PC-3 (cell line): Measurements from ENCODE around the gene NEDD4L. TPM values are rescaled to one million over a fixed set of nuclear protein-coding genes. Genes with fewer than 3 reads are reported as not detected.

Experiments used
- ATAC-seq: fragments of 200-7000 bp; cut with Tn5 transposase; 2 replicates; pipeline ENCODE4 v1.9.1; 2020; ENCODE audit warnings: mild to moderate bottlenecking, moderate library complexity
- BruUV-seq: library from RNA; stranded (reverse); fragments of 400-500 nt; replicated peaks from 2 replicates; lab custom pipeline; 2021; lab: Mats Ljungman, UMichigan
- CTCF ChIA-PET: fragments of 300-600 bp; sonication (Branson Sonifier 250); formaldehyde crosslinking; loops from one replicate; lab custom pipeline; 2022; ENCODE audit warnings: antibody characterized with exemption; lab: Charles Lee
- POLR2A ChIA-PET: fragments of 300-600 bp; sonication (Branson Sonifier 250); formaldehyde crosslinking; loops from one replicate; lab custom pipeline; 2022; ENCODE audit warnings: antibody characterized with exemption; ENCODE audit not compliant: unreplicated experiment; lab: Charles Lee
- DNase-seq: peaks from one replicate; pipeline ENCODE4 v3.0.0-alpha.2; 2015
- H2AFZ ChIP-seq: fragments of 300-600 bp; sonication (generic); 2 replicates; pipeline ENCODE4 v1.6.0; 2016; ENCODE audit warnings: antibody characterized with exemption, low read length
- H3F3A ChIP-seq: fragments of 300-600 bp; sonication (generic); one replicate; pipeline ENCODE4 v1.6.0; 2017; ENCODE audit warnings: antibody characterized with exemption, low read length, control low read depth, mild to moderate bottlenecking; ENCODE audit not compliant: unreplicated experiment
- H3K27ac ChIP-seq: fragments of 300-600 bp; sonication (generic); 2 replicates; pipeline ENCODE4 v1.5.1; 2016; ENCODE audit warnings: mild to moderate bottlenecking, low read length
- H3K27me3 ChIP-seq: fragments of 300-600 bp; sonication (generic); 2 replicates; pipeline ENCODE4 v1.6.1; 2016; ENCODE audit warnings: low read length, mixed read lengths
- H3K36me3 ChIP-seq: fragments of 300-600 bp; sonication (generic); 2 replicates; pipeline ENCODE4 v1.6.1; 2016; ENCODE audit warnings: low read depth, mixed run types, low read length, mixed read lengths
- H3K4me1 ChIP-seq: fragments of 300-600 bp; sonication (generic); 2 replicates; pipeline ENCODE4 v1.5.1; 2016; ENCODE audit warnings: low read length; ENCODE audit not compliant: insufficient read depth
- H3K4me2 ChIP-seq: fragments of 300-600 bp; sonication (generic); 2 replicates; pipeline ENCODE4 v1.6.0; 2016; ENCODE audit warnings: low read length
- H3K4me3 ChIP-seq: fragments of 300-600 bp; sonication (generic); 2 replicates; pipeline ENCODE4 v1.5.1; 2016; ENCODE audit warnings: mild to moderate bottlenecking, low read length, mixed read lengths
- H3K79me2 ChIP-seq: fragments of 300-600 bp; sonication (generic); 2 replicates; pipeline ENCODE4 v1.6.1; 2017; ENCODE audit warnings: low read length, mixed read lengths
- H3K9ac ChIP-seq: fragments of 300-600 bp; sonication (generic); 2 replicates; pipeline ENCODE4 v1.6.0; 2016; ENCODE audit warnings: mild to moderate bottlenecking, low read length
- H3K9me2 ChIP-seq: fragments of 300-600 bp; sonication (generic); replicated peaks from 2 replicates; pipeline ENCODE4 v1.6.1; 2016; ENCODE audit warnings: mixed run types, low read length, mixed read lengths
- H3K9me3 ChIP-seq: fragments of 300-600 bp; sonication (generic); 2 replicates; pipeline ENCODE4 v1.6.1; 2016; ENCODE audit warnings: low read length, mixed read lengths
- H4K20me1 ChIP-seq: fragments of 300-600 bp; sonication (generic); 2 replicates; pipeline ENCODE4 v1.6.1; 2016; ENCODE audit warnings: low read length, mixed read lengths
- EZH2 ChIP-seq: fragments of 300-600 bp; sonication (generic); IDR thresholded peaks from one replicate; pipeline ENCODE4 v1.6.1; 2017; ENCODE audit warnings: antibody characterized with exemption, mild to moderate bottlenecking, low read length; ENCODE audit not compliant: unreplicated experiment
- EZH2phosphoT487 ChIP-seq: fragments of 300-600 bp; sonication (generic); IDR thresholded peaks from 2 replicates; pipeline ENCODE4 v1.6.1; 2018; ENCODE audit warnings: mild to moderate bottlenecking, antibody characterized with exemption, low read length, borderline replicate concordance
- intact Hi-C: fragments of 100-400 bp; cut with micrococcal nuclease; formaldehyde crosslinking; loops from 2 replicates; pipeline ENCODE4 v1.9.0; 2023
- total RNA-seq: library from RNA; depleted of rRNA; stranded (reverse); fragments of >200 nt; gene quantifications from 2 replicates; pipeline ENCODE4 v1.2.3, GENCODE V29; 2014
- TF ChIP-seq, protein P1 (sequence below): fragments of 300-600 bp; sonication (generic); conservative IDR thresholded peaks from 2 replicates; pipeline ENCODE4 v1.5.1; 2017; ENCODE audit warnings: antibody characterized with exemption, low read depth, mild to moderate bottlenecking, low read length

NEDD4L gene
- total RNA-seq, 1 experiment from 2014 or later = 105 TPM

DNA sequence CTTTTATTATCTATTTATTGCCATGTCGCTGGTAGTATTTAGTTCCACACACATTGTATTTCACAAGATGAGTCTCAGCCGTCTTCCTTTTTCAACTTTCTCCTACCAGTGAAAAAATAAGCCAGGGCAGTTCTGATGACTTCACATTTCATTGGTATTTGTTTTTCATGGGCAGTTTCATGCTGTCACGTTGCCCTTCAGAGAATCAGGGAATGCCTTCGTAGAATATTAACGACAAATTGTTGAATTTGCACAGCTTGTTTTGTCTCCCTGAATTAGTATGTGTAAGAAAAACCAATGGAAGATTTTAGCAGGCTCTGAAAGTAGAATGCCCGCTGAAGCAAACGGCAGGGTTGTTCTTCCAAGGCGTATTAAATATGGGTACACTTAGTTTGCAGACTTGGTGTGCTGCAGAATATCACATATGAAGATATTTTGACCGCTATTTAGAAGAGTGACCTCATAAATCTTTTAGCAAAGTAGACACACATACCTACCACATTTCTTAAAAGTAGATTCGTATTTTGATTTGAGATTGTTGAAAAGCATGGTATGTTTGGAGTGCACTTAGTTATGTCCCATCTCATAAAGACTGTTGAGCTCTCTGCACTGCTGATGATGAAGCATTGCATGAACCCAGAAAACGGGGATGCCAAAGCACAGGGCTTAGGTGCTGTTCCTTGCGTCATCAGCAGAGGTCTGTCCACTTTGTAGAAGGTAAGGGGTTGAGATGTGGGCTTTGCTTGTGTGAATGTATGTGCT is 2.9 kb downstream of the NEDD4L start:
- CTCF ChIA-PET = interaction anchor here (1.0 kb wide), 1 partner anchor 275 kb away, joined by 5 read pairs; no protein-coding TSS in a partner anchor
- intact Hi-C loops = loop anchor here (2.0 to 10.0 kb wide), 3 partner anchors 42 to 448 kb away; no protein-coding TSS in a partner anchor
- Histone ChIP-seq H2AFZ (peak overlapping the region; percentile 10; the same call in 1 of the 2 replicates), H3K27me3 (no peaks in the 10 kb centered on the region), H3F3A (no peaks in the 10 kb centered on the region), H3K4me1 (peaks cover 17% of the 10 kb centered on the region), H3K4me2 (peak overlapping the region; percentile 97), H3K4me3 (peak overlapping the region; percentile 95), H3K9ac (no peak overlapping the region; the same call in 1 of the 2 replicates), H3K9me2 (no peaks in the 10 kb centered on the region), H3K27ac (peak overlapping the region; percentile 71; the same call in 1 of the 2 replicates), H4K20me1 (no peaks in the 10 kb centered on the region), H3K79me2 (peaks cover 73% of the 10 kb centered on the region), H3K9me3 (no peaks in the 10 kb centered on the region), H3K36me3 (no peaks in the 10 kb centered on the region)
- DNase-seq (peak; percentile 39), ATAC-seq (no peak)
- POLR2A ChIA-PET = no interaction called here
- no TSS peak for BruUV-seq
- TF ChIP-seq EZH2phosphoT487 (no peak), EZH2 (no peak)
- TF ChIP-seq, protein P1, sequence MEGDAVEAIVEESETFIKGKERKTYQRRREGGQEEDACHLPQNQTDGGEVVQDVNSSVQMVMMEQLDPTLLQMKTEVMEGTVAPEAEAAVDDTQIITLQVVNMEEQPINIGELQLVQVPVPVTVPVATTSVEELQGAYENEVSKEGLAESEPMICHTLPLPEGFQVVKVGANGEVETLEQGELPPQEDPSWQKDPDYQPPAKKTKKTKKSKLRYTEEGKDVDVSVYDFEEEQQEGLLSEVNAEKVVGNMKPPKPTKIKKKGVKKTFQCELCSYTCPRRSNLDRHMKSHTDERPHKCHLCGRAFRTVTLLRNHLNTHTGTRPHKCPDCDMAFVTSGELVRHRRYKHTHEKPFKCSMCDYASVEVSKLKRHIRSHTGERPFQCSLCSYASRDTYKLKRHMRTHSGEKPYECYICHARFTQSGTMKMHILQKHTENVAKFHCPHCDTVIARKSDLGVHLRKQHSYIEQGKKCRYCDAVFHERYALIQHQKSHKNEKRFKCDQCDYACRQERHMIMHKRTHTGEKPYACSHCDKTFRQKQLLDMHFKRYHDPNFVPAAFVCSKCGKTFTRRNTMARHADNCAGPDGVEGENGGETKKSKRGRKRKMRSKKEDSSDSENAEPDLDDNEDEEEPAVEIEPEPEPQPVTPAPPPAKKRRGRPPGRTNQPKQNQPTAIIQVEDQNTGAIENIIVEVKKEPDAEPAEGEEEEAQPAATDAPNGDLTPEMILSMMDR = peak; percentile 30; the same call in 1 of the 2 replicates

DNA sequence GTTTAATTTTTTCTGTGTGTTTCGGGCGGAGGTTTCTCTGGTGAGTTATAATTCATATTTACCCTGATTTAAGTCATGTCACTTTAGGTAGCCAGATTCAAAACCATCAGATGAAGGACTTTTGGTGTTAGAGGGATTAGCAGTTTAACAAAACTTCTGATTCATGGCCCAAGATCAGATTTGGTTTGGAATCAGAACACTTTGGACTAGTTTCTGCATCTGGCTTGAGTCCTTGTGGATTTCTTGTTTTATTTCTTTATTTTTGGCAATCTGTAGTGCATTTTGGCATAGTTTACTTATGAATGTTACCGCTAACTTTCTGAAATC is 3.5 kb downstream of the NEDD4L start:
- H3K4me2 ChIP-seq = peak overlapping the region; percentile 97
- intact Hi-C loops = loop anchor here (2.0 to 10.0 kb wide), 3 partner anchors 41 to 447 kb away; no protein-coding TSS in a partner anchor
- CTCF ChIA-PET = no interaction called here

More for the DNA sequence above, 3.5 kb downstream of the NEDD4L start:
- Histone ChIP-seq H3K9ac (no peak overlapping the region), H3K36me3 (no peaks in the 10 kb centered on the region), H2AFZ (no peak overlapping the region), H3K27ac (no peak overlapping the region), H4K20me1 (no peaks in the 10 kb centered on the region), H3K9me3 (no peaks in the 10 kb centered on the region), H3K4me3 (peak overlapping the region; percentile 95), H3K9me2 (no peaks in the 10 kb centered on the region), H3K27me3 (no peaks in the 10 kb centered on the region), H3K4me1 (peaks cover 17% of the 10 kb centered on the region), H3F3A (no peaks in the 10 kb centered on the region), H3K79me2 (peaks cover 79% of the 10 kb centered on the region)
- ATAC-seq = no peak
- POLR2A ChIA-PET = no interaction called here
- no peak for DNase-seq
- TF ChIP-seq EZH2 (no peak), EZH2phosphoT487 (no peak)
- TF ChIP-seq, protein P1 = no peak; the same call in 1 of the 2 replicates
- no TSS peak for BruUV-seq
